SK-N-MC (cell line): Measurements from ENCODE around the gene TSR1.

Experiments
- DNase-seq: peaks from one replicate; pipeline ENCODE4 v3.0.0-alpha.2; 2011; ENCODE audit warnings: low read depth, low spot score
- H3K27ac ChIP-seq: fragments of 200-600 bp; sonication (generic); 2 replicates; pipeline ENCODE4 v1.5.1; 2016; ENCODE audit warnings: mixed run types
- H3K36me3 ChIP-seq: fragments of 200-600 bp; sonication (generic); 2 replicates; pipeline ENCODE4 v1.6.1; 2017; ENCODE audit warnings: antibody characterized with exemption, low read length, mixed read lengths; ENCODE audit not compliant: insufficient read depth
- H3K4me3 ChIP-seq: fragments of 200-600 bp; sonication (generic); 2 replicates; pipeline ENCODE4 v1.5.1; 2016
- H3K9ac ChIP-seq: fragments of 200-600 bp; sonication (generic); 2 replicates; pipeline ENCODE4 v1.8.0; 2017; ENCODE audit warnings: mixed run types, mixed read lengths; ENCODE audit not compliant: insufficient read length
- H3K9me3 ChIP-seq: fragments of 200-600 bp; sonication (generic); 2 replicates; pipeline ENCODE4 v1.6.1; 2017; ENCODE audit warnings: low read depth, mild to moderate bottlenecking, antibody characterized with exemption, low read length, moderate library complexity, mixed read lengths
- EZH2 ChIP-seq: fragments of 200-600 bp; sonication (generic); IDR thresholded peaks from one replicate; pipeline ENCODE4 v1.6.1; 2017; ENCODE audit warnings: antibody characterized with exemption
- FOXP2 ChIP-seq: optimal IDR thresholded peaks from 2 replicates; pipeline ENCODE3; 2011; ENCODE audit warnings: mild to moderate bottlenecking, moderate library complexity; ENCODE audit not compliant: insufficient read depth; ENCODE audit errors: extremely low read length, control extremely low read depth
- POLR2AphosphoS5 ChIP-seq: IDR thresholded peaks from 2 replicates; pipeline ENCODE4 v1.6.1; 2012; ENCODE audit warnings: mild to moderate bottlenecking, low read depth, low read length, borderline replicate concordance

The TSR1 gene

GRCh38 chr17:2364763-2365116 is 28.5 kb upstream of the TSR1 start:
- Histone ChIP-seq H3K4me3 (no peak overlapping the region), H3K9ac (no peak overlapping the region), H3K27ac (no peak overlapping the region), H3K36me3 (no peaks in the 10 kb centered on the region; the same call in 1 of the 2 replicates), H3K9me3 (no peaks in the 10 kb centered on the region)
- TF ChIP-seq EZH2, result no peak
- DNase-seq, result no peak

- Histone ChIP-seq H3K36me3 (no peaks in the 10 kb centered on the region; the same call in 1 of the 2 replicates), H3K4me3 (no peak overlapping the region), H3K9me3 (no peaks in the 10 kb centered on the region), H3K9ac (no peak overlapping the region), H3K27ac (no peak overlapping the region)
- TF ChIP-seq POLR2AphosphoS5 (no peak), FOXP2 (no peak), EZH2 (no peak)
- no peak for DNase-seq
These were observed 27.9 kb upstream of the TSR1 start for GRCh38 chr17:2363851-2364762.

DNA sequence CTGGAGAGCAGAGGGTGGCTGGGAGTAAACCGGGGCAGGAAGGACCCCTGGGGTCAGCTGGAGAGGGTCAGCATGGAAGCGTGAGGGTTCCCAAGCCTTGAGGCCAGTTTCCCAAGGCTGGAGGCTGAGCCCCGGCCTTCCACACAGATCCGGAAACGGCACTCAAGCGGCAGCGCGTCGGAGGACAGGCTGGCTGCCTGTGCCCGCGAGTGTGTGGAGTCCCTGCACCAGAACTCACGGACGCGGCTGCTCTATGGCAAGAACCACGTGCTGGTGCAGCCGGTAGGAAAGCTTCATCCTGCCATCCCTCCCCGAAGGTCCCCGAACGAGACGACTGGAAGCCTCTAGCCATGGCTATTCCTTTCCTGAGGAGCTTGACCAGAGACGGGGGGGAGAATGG is 27.1 kb upstream of the TSR1 start:
- no peak for DNase-seq
- H3K9me3 ChIP-seq, result no peaks in the 10 kb centered on the region
- H3K27ac ChIP-seq, result no peak overlapping the region
- no peak overlapping the region for H3K4me3 ChIP-seq
- H3K36me3 ChIP-seq, result no peaks in the 10 kb centered on the region; the same call in 1 of the 2 replicates
- H3K9ac ChIP-seq, result no peak overlapping the region
- TF ChIP-seq POLR2AphosphoS5 (no peak), FOXP2 (no peak)

GRCh38 chr17:2362881-2363280 is 26.6 kb upstream of the TSR1 start:
- TF ChIP-seq EZH2 (no peak), FOXP2 (no peak), POLR2AphosphoS5 (no peak)
- no peak for DNase-seq
- Histone ChIP-seq H3K9me3 (no peaks in the 10 kb centered on the region), H3K9ac (no peak overlapping the region), H3K4me3 (no peak overlapping the region), H3K27ac (no peak overlapping the region), H3K36me3 (no peaks in the 10 kb centered on the region; the same call in 1 of the 2 replicates)

DNA sequence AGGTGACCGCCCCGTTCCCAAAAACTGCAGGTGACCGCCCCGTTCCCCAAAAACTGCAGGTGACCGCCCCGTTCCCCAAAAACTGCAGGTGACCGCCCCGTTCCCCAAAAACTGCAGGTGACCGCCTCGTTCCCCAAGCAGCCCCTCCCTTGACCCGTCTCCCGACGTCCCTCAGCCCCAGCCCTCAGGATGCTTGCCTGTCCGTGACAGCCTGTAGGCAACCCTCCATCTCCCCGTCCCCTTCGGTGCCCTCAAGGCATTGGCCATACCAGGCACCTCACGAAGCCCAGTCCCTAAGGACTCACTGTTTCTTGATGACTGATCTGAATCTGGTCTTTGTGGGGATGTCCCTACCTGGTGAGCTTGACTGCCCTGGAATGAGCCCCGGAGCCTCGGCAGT is 26.2 kb upstream of the TSR1 start:
- no peaks in the 10 kb centered on the region; the same call in 1 of the 2 replicates for H3K36me3 ChIP-seq

GRCh38 chr17:2362016-2362415 is 25.8 kb upstream of the TSR1 start:
- H3K4me3 ChIP-seq, result no peak overlapping the region

More for the DNA sequence above, 26.2 kb upstream of the TSR1 start:
- DNase-seq, result no peak
- TF ChIP-seq POLR2AphosphoS5 (no peak), EZH2 (no peak), FOXP2 (no peak)
- no peaks in the 10 kb centered on the region for H3K9me3 ChIP-seq
- no peak overlapping the region for H3K27ac ChIP-seq
- no peak overlapping the region for H3K9ac ChIP-seq
- no peak overlapping the region for H3K4me3 ChIP-seq

DNA sequence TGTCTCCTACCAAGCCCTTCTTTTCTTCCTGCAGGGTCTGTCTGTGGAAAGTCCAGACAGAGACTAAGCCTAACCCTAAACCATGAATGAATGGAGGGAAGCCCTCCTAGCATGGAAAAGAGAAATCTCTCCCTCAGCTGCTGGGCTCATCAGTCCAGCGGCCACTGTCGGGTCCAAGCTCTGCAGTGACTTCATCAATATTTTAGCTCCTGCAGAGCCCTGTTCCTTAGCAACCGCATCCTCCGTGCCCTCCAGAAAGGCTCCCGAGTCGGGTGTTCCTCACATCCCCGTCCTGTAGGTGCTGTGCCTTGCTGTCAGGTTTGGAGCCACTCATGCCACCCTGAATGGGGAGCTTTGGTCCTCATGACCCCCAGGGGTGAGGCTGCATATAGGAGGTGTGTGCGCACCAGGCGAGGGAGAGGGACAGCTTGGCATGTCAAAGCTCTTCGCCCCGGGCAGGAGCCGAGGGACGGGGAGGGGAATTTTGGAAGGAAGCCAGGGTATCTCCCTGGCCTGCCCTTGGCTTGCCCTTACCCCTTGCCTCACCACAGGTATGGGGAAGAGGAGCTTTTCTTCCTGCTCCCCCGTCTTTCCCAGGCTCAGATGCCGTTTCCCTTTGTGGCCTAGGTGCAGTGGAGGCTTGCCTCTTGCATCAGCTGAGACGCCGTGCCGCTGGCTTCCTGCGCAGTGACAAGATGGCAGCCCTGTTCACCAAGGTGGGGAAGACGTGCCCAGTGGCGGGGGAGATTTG is 24.9 kb upstream of the TSR1 start:
- no peak for DNase-seq

More at GRCh38 chr17:2362016-2362415, 25.8 kb upstream of the TSR1 start:
- TF ChIP-seq FOXP2 (no peak), EZH2 (no peak), POLR2AphosphoS5 (no peak)
- Histone ChIP-seq H3K9ac (no peak overlapping the region), H3K27ac (no peak overlapping the region), H3K9me3 (no peaks in the 10 kb centered on the region), H3K36me3 (no peaks in the 10 kb centered on the region; the same call in 1 of the 2 replicates)
- no peak for DNase-seq

DNA sequence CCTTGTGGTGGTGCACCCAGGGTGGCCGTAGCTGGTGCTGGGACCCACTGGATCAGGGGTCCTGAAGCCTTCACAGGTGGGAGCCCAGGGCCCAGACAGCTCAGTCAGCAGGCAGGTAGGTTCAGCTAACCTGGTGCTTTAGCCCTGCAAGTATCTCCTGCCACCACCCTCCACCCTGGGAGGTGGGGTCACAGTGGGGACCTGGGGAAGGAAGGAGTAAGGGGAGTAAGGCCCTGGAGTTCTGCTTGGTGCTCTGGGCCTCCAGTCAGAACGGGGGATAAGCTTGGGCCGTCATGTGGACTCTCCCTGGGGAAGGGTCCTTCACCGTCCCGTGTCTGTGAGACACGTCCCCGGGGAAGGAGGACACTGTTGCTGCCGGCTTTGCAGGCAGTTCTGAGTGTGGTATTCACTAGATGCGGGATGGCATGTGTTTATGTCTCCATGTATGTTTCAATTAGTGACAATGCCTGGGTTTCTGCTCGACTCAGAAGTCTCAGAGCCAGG is 21.7 kb upstream of the TSR1 start:
- no peaks in the 10 kb centered on the region for H3K9me3 ChIP-seq
- TF ChIP-seq POLR2AphosphoS5 (no peak), FOXP2 (no peak)
- no peak overlapping the region for H3K9ac ChIP-seq
- H3K4me3 ChIP-seq, result no peak overlapping the region
- no peak overlapping the region for H3K27ac ChIP-seq
- no peak for DNase-seq
- H3K36me3 ChIP-seq, result no peaks in the 10 kb centered on the region

More for the DNA sequence above, 24.9 kb upstream of the TSR1 start:
- Histone ChIP-seq H3K9ac (no peak overlapping the region), H3K4me3 (no peak overlapping the region), H3K27ac (no peak overlapping the region), H3K36me3 (no peaks in the 10 kb centered on the region; the same call in 1 of the 2 replicates), H3K9me3 (no peaks in the 10 kb centered on the region)
- TF ChIP-seq EZH2, result no peak
- no peak for TF ChIP-seq FOXP2
- TF ChIP-seq POLR2AphosphoS5, result no peak
